Activated CD8-positive, alpha-beta memory T cell treated with anti-CD3 and anti-CD28 coated beads, Interleukin-2, amount 50 U/mL, for 24 hours (primary cell): Measurements from ENCODE around the gene CENPF.
"Not testable (repeated sequence)": the region's sequence is repeated elsewhere in the genome, so short reads cannot be mapped to it uniquely, and the experiment has no call there.

Experiments used
- DNase-seq: peaks from one replicate; pipeline ENCODE4 v3.0.0-alpha.2; 2020; ENCODE audit errors: extremely low read depth

The CENPF gene

GRCh38 chr1:214584805-214585766, 17.9 kb upstream of the CENPF start:
- DNase-seq = no peak

DNA sequence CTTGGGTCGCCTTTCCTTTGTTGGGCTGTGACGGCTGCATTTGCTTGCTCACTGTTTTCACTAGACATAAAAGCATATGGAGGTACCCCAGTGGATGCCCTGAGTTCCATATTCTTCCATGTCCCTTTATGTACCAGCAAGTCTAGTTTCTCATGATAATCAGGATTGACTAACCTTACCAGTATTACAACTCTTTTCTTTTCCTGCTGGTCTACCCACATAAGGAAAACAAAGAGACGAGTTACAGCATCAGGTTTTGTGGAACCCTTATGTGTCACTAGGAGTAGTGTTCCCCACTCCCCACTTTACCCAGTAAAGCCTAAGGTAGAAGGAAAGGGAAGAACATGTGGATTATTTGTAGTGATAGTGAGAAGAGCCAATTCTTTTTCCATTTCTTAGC, 16.4 kb upstream of the CENPF start:
- DNase-seq = no peak

- DNase-seq = no peak
Observed at GRCh38 chr1:214587165-214587564, 15.8 kb upstream of the CENPF start.

DNA sequence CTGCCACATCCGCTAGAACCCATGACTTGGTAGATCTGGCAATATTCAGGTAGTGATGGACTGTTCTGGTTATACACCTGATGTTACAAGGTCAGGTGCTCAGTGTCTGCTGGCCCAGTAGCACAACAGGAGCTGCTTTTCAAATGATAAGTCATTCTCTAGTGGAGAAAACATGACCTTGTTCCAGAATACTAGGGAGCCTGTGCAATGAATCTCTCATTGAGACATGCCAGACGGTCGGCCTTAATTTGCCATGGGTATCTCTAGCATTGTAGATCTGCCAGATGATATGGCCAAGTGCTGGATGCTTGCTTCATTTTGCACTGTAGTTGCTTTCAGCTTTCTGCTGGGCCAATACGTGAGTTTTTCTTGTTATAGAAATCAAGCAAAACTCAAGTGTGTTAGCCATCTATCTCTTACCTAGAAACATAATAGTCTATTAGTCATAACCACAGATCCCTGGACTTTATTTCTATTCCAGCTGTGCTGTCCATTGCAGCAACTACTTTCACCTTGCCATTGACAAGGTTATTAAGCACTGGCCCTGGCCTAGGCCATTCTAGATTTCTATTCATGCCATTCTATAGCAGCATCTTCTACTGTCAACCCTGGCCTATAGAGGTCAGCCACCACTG, 13.9 kb upstream of the CENPF start:
- no peak for DNase-seq

DNA sequence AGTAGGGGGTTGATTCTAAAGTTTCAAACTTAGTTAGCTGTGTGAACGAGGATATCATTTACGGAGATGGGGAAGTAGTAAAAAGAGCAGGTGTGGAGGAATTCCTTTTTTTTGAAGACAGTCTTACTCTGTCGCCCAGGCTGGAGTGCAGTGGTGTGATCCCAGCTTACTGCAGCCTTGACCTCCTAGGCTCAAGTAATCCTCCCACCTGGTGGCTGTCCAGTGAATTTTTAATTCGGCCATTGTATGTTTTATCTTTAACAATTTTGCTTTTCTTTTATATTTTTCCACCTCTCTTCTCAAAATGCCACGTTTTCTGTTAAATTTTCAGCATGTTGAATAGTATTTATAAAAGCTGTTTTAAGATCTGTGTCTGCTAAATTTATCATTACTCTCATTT, 12.3 kb upstream of the CENPF start:
- no peak for DNase-seq

GRCh38 chr1:214591918-214592317, 11.1 kb upstream of the CENPF start:
- not testable (repeated sequence) for DNase-seq

GRCh38 chr1:214593158-214593557, 9.8 kb upstream of the CENPF start:
- no peak for DNase-seq

- no peak for DNase-seq
Observed at GRCh38 chr1:214603819-214604252, 841 bp downstream of the CENPF start.

DNA sequence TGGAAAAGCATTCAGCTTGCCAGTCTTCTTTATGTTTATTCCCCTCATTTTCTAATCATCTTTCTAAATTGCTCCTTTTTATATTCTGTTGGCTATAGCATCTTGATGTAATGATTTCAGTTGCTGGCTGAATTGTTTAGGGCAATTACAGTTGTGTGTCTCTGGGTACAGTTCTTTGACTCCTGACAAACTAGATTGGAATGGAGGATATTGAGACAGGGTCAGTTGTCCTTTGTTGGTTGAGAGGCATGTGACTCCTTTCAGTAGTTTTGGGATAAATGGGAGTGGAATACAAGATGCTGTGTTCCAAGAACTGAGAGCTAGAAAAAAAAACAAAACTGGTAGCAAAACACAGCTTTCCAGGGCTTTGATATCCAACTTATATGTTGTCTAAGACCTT, 1.5 kb downstream of the CENPF start:
- no peak for DNase-seq

GRCh38 chr1:214605484-214605883, 2.5 kb downstream of the CENPF start:
- DNase-seq = not testable (repeated sequence)

- DNase-seq = not testable (repeated sequence)
Observed at GRCh38 chr1:214605933-214606925, 3.2 kb downstream of the CENPF start.

GRCh38 chr1:214607492-214608215, 4.7 kb downstream of the CENPF start:
- DNase-seq = not testable (repeated sequence)

GRCh38 chr1:214608216-214608783, 5.3 kb downstream of the CENPF start:
- not testable (repeated sequence) for DNase-seq

GRCh38 chr1:214608817-214609216, 5.8 kb downstream of the CENPF start:
- DNase-seq = not testable (repeated sequence)

DNA sequence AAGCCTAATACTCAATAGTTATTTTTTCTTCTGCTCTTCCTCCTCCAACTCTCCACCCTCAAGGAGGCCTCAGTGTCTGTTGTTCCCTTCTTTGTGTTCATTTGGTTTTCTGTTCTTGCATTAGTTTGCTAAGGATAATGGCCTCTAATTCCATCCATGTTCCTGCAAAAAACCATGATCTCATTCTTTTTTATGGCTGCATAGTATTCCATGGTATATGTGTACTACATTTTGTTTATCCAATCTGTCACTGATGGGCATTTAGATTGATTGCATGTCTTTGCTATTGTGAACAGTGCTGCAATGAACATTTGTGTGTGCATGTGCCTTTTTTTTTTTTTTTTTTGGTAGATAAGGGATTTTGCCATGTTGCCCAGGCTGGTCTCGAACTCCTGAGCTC, 6.7 kb downstream of the CENPF start:
- DNase-seq = no peak

GRCh38 chr1:214610136-214610535, 7.1 kb downstream of the CENPF start:
- not testable (repeated sequence) for DNase-seq

DNA sequence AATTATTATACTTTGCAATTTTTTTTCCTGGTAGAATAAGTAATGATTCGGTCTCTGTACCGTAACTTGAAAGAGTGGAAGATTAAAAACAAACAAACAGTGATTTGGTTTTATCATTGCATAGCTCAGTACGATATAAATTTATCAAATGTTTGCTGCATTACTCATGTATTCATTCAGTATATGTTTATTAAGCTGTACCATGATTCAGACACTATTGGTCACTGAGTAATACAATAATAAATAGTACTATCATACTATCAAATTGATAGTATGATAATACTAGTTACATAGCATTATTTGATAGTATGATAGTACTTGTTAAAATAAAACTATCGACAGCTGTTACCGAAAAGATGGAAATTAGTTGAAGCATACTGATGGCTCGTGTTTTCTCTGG, 12.1 kb downstream of the CENPF start:
- DNase-seq = no peak

- DNase-seq = no peak
Observed at GRCh38 chr1:214615871-214616270, 12.9 kb downstream of the CENPF start.

GRCh38 chr1:214617246-214617645, 14.3 kb downstream of the CENPF start:
- no peak for DNase-seq

DNA sequence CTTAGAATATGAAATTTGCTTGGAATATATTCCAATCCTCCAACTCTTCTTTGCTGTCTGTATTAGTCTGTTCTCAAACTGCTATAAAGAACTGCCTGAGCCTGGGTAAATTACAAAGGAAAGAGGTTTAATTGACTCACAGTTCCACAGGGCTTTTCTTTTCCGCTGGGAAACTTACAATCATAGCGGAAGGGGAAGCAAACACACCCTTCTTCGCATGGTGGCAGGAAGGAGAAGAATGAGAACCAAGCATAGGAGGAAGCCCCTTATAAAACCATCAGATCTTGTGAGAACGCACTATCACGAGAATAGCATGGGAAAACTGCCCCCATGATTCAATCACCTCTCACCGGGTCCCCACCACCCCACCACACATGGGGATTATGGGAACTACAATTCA, 14.8 kb downstream of the CENPF start:
- no peak for DNase-seq

- DNase-seq = no peak
Observed at GRCh38 chr1:214621236-214621635, 18.2 kb downstream of the CENPF start.
